Amniotic stem cell (primary cell): ENCODE measurements around the gene COQ4.
"Not testable (repeated sequence)": the region's sequence is repeated elsewhere in the genome, so short reads cannot be mapped to it uniquely, and the experiment has no call there.

Experiments
- DNase-seq: peaks from one replicate; lab custom pipeline; 2025; lab: John Stamatoyannopoulos, UW

COQ4 gene

DNA sequence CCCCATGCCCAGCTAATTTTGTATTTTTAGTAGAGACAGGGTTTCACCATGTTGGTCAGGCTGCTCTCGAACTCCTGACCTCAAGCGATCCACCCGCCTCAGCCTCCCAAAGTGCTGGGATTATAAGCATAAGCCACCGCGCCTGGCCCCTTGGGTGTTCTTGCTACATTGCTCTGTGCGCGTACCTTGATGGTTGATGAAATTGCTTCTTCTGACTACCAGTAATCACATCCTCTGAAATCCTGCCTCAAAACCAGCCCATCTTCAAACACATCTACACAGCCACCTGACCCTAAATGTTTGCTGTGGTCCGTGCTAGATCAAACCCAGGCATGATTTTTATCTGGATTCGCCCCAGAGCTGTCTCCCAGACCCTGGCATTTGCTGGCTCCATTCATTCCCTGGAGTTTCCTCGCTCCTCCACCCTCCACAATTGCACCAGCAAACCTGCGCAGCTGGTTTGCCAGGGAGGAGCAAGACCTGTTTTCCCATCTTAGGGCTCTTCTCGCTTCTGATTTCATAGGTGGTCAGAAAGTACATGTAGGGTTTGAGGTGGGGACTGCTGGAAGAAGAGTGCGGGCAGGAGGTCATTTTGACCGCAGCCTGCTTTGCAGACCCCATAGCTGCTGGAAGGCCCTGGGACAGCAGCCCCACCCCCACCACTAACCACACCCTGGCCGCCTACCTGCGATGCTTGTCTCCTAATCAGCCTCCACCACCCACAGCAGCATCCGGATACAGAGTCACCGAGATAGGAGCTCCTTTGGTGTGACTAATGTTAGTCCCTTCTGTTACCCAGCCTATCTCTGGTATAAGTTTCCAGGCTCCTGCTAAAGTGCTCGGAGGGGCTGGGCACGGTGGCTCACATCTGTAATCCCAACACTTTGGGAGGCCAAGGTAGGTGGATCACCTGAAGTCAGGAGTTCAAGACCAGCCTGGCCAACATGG, 23.8 kb upstream of the COQ4 start:
- DNase-seq: no peak

DNA sequence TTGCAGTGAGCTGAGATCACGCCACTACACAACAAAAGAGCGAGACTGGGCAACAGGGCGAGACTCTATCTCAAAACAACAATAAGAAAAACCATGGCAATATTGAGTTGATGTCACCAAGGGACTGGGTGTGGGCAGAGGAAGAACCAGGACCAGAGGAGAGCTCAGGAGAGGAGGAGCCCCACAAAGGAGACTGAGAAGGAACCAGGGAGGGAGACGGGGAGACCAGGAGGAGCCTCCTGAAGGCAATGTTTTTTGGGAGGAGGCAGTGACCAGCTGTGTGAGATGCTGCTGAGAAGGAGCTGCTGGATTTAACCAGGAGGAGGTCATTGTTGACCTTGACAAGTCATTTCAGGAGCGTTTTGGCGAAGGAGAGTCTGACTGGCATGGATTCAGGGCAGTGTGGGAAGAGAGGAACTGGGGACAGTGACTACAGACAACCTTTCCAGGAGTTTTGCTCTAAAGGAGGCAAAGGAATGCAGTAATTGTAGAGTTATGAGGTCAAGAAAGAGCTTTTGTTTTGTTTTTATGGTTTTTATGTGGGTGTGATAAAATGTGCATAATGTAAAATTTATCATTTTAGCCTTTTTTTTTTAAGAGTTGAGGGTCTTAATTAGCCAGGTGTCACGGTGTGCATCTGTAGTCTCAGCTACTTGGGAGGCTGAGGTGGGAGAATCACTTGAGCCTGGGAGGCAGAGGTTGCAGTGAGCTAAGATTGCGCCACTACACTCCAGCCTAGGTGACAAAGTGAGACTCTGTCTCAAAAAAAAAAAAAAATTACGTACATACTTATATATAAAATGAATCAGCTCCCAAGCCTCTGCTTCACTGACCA, 18.3 kb upstream of the COQ4 start:
- no peak for DNase-seq

DNA sequence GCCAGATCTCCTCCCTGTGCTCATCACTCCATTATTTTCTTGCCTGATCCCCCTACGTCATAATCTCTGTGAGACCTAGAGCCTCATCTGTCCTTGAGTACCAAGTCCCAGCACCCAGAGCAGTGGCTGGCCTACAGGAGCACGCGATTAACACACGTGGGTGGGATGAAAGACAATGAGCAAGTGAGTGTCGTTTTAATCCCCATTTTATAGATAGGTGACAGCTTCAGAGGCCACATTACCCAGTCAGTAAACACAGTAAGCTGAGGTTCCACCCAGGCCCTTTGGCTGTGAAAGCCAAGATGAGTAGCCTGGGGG, 17.7 kb upstream of the COQ4 start:
- no peak for DNase-seq

GRCh38 chr9:128309551-128309950, 13.1 kb upstream of the COQ4 start:
- no peak for DNase-seq

- DNase-seq: no peak
Measured at GRCh38 chr9:128310461-128310860, 12.2 kb upstream of the COQ4 start.

- no peak for DNase-seq
Measured at GRCh38 chr9:128314697-128315096, 7.9 kb upstream of the COQ4 start.

GRCh38 chr9:128316421-128316820, 6.2 kb upstream of the COQ4 start:
- no peak for DNase-seq

- no peak for DNase-seq
Measured at GRCh38 chr9:128317629-128318028, 5.0 kb upstream of the COQ4 start.

DNA sequence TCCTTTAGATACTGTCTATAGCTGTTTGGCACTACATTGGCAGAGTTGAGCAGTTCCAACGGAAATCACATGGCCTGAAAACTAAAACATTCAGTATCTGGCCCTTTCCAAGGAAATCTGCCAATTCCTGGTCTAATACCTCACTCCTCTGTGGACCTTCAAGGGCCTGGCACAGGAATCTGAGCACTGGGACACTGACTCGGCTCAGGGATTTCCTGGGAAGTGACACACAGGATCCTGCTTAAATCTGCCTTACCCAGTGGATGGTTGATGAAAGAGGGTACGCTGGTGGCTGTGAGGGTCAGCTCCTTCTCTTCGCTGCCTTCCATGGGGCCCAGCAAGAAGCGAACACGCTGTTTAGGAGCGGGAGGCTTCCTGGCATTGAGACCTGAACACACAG, 1.3 kb upstream of the COQ4 start:
- DNase-seq: no peak

DNA sequence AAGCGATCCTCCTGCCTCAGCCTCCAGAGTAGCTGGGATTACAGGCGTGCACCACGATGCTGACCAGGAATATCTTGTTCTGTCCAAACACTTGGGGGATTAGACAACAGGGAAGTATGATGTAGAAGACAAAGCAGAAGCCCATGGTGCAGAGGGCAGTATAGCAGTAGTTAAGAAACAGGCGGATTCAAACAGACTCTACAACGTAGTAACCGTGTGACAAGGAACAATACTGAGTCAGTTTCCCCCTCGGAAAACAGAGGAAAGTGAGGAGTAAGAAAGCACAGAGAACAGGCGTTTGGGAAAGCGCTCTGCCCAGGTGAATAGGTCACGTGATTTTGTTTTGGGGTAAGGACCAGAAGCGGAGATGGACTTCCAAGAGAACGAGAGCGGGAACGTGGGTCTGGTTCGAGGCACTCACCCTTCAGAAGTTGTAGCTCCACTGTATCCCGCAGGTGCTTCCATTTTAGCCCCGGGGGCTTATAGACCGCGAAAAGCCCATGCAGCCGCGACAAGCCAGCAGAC, 698 bp upstream of the COQ4 start:
- DNase-seq: no peak

GRCh38 chr9:128323212-128323730, 632 bp downstream of the COQ4 start:
- no peak for DNase-seq

- no peak for DNase-seq
Measured at GRCh38 chr9:128323791-128324190, 1.2 kb downstream of the COQ4 start.

GRCh38 chr9:128324401-128324800, 1.8 kb downstream of the COQ4 start:
- DNase-seq: no peak

GRCh38 chr9:128325629-128326028, 3.0 kb downstream of the COQ4 start:
- DNase-seq: no peak

DNA sequence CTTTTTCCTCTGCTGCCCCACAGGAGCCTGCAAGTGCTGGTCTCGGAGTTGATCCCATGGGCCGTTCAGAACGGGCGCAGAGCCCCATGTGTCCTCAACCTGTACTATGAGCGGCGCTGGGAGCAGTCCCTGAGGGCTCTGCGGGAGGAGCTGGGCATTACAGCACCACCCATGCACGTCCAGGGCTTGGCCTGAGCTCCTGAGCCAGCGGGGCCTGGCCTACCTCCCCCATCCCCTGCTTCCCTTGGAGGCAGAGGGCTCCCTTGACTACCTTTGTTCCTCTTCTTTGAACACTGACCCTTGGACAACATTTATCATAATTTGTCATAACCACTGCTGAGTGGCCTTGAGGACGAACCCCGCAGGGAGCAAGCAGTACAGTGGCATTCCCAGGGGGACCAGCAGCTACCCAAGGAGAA, 10.8 kb downstream of the COQ4 start:
- DNase-seq: no peak

DNA sequence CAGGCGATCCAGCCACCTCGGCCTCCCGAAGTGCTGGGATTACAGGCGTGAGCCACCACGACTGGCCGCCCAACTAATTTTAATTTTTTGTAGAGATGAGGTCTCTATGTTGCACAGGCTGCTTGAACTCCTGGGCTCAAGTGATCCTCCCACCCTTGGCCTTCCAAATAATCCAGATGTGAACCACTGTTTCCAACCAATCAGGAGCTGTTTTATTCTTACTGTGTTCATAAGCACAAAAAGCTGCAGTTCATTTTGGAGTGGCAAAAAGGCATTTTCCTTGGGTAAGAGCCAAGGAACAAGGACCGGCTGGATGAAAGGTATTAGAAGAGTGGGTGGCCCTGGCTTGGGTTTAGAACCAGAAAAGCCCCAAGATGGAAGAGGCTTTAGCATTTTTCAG, 12.5 kb downstream of the COQ4 start:
- DNase-seq: no peak

DNA sequence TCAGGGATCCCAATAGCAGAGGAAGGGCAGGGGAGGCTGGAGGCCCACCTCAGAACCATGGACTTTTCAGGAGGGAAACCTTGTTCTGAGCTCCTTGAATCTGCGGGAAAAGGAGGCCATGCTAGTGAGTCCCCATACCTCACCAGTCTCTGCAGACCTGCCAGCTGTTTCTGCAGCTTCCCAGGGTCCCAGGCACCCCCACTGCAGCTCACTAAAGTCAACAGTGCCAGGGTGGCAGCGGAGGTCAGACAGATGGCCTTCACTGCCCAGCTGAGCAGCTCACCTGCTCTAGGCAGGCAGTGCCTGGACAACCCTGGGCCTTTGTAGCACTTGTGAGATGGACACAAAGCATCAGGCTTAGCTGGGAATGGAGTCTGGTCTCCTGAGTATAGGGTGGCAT, 13.3 kb downstream of the COQ4 start:
- no peak for DNase-seq

DNA sequence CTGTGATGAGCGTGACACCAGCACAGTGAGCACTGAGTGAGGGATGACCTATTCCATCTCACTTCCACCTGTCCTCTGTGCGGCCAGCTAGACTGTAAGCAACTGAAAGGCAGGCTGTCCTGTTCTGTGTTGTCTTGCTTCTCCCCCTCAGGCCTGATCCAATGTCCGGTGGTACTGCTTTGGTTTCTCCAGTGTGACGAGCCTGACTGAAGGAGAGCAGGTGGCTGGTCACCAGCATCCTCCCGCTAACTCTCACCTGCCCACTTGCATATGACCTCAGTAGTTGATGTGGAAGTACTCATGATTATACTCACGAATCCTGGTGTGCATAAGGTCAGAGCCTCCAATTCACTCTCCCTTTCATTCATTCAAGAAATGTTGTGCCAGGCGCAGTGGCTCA, 15.3 kb downstream of the COQ4 start:
- DNase-seq: no peak

DNA sequence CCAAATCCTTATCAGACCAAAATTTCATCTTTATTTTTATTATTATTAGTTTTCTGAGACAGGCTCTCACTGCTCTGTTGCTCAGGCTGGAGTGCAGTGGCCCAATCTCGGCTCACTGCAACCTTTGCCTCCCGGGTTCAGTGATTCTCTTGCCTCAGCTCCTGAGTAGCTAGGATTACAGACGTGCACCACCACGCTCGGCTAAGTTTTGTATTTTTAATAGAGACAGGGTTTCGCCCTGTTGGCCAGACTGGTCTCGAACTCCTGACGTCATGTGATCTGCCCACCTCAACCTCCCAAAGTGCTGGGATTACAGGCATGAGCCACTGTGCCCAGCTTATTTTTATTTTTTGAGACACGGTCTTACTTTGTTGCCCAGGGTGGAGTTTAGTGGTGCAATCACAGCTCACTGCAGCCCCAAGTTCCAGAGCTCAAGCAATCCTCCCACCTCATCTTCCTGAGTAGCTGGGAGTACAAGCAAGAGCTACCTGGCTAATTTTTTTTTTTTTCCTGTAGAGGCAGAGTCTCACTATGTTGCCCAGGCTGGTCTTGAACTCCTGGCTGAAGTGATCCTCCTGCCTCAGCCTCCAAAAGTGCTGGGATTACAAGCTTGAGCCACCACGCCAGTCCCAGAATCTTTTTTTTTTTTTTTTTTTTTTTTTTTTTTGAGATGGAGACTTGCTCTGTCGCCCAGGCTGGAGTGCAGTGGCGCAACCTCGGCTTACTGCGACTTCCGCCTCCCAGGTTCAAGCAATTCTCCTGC, 16.4 kb downstream of the COQ4 start:
- DNase-seq: not testable (repeated sequence)

DNA sequence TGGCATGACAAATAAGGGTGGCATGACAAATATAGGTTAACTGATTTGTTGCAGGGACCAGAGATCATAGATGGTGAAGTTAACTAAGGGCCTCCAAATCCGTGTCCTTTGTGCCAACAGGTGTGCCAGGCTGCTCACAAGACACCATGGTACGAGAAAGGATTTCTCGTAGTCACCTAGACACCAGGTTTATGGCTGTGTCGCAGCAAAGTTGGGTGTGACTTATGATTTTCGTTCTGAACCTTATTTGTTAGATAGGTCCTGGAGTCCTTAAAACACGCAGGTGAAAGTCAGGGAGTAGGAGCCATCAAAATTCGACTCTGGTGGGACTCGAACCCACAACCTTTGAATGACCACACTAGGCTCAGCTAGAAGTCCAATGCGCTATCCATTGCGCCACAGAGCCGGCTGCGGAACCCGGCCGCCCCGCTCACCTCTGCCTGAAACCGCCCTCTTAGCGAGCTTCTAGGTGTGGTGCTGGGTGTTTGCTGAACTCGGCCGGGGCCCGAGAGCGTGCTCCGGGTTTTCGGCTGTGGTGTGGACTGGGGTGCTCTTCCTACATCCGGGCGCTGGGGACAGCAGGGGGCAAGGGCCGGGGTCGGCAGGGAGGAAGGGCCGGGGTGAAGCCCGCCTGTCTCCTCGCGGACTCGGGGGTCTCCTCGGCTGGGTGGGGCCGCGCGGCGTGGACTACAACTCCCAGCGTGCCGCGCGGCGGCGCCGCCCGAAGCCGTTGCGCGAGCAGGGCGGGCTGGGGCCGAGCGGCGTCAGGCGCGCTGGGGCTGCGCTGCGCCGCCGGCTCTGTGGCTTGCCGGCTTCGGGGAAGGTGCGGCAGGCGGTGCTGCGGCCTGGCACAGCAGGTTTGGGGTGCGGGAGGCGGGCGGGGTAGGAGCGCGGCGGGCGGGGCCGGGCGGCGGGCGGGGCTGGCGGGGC, 17.4 kb downstream of the COQ4 start, which contains the start of gene SLC27A4:
Gene SLC27A4, plus strand, starts transcription at position 767 of the 930 bp plus-strand sequence. CDS start 2,606 bp downstream, outside the sequence.
- DNase-seq: peak; percentile 17
